Breast epithelium (tissue), 4 donors: ENCODE data around the gene KRT12. TPM values are rescaled to one million over a fixed set of nuclear protein-coding genes. Genes with fewer than 3 reads are reported as not detected.

Experiments
- DNase-seq, 2 donors: peaks; one replicate each; pipeline ENCODE4 v3.0.0-alpha.2; 2019; ENCODE audit warnings: low spot score in 2 of 2
- H3K27ac ChIP-seq, 2 donors: fragments of 200-600 bp; sonication (generic) in 1 of 2; one replicate each; pipeline ENCODE4 v1.5.1; 2016 to 2019; ENCODE audit warnings: mild to moderate bottlenecking in 1 of 2
- H3K27me3 ChIP-seq, 2 donors: fragments of 200-600 bp; sonication (generic) in 1 of 2; one replicate each; pipeline versions ENCODE4 v1.5.1 to v1.6.0; 2017 to 2019; ENCODE audit warnings: control low read depth in 1 of 2, mild to moderate bottlenecking in 1 of 2
- H3K36me3 ChIP-seq: fragments of 200-600 bp; one replicate; pipeline ENCODE4 v1.5.1; 2019
- H3K4me1 ChIP-seq, 2 donors: fragments of 200-600 bp; sonication (generic); one replicate each; pipeline ENCODE4 v1.5.1; 2016 to 2019; ENCODE audit warnings: control low read depth in 1 of 2
- H3K4me3 ChIP-seq, 3 donors: fragments of 200-600 bp; sonication (generic); 1 replicate in 2 of 3; 2 replicates in 1 of 3; pipeline ENCODE4 v1.5.1; 2016 to 2019; ENCODE audit warnings: mild to moderate bottlenecking in 3 of 3, moderate library complexity in 2 of 3
- H3K9me3 ChIP-seq, 2 donors: fragments of 200-600 bp; sonication (generic) in 1 of 2; one replicate each; pipeline ENCODE4 v1.5.1; 2016 to 2019; ENCODE audit warnings: control low read depth in 1 of 2
- CTCF ChIP-seq, 3 donors: fragments of 450-650 bp; IDR thresholded peaks; one replicate each; pipeline ENCODE4 v1.5.1; 2016 to 2017; ENCODE audit warnings: antibody characterized with exemption in 3 of 3, mild to moderate bottlenecking in 3 of 3, moderate library complexity in 3 of 3
- POLR2A ChIP-seq: fragments of 450-650 bp; IDR thresholded peaks from one replicate; pipeline ENCODE4 v1.6.1; 2016; ENCODE audit warnings: antibody characterized with exemption, mild to moderate bottlenecking, moderate library complexity
- POLR2AphosphoS5 ChIP-seq, 3 donors: sonication (generic); formaldehyde crosslinking; IDR thresholded peaks; one replicate each; pipeline ENCODE4 v1.6.1; 2017; ENCODE audit warnings: antibody characterized with exemption in 3 of 3
- intact Hi-C: fragments of 100-400 bp; cut with DNase I; formaldehyde crosslinking; loops from one replicate; pipeline ENCODE4 v1.15.1; 2023; ENCODE audit warnings: low total_unique reads
- total RNA-seq, 3 donors: library from RNA; depleted of rRNA; stranded (reverse); fragments of >200 nt; gene quantifications; one replicate each; pipeline ENCODE4 v1.1.0, GENCODE V29; 2016

KRT12 gene
- total RNA-seq, 3 donors from 2014 or later = not detected

- H3K9me3 ChIP-seq = no peaks in the 10 kb centered on the region
- H3K4me1 ChIP-seq = no peaks in the 10 kb centered on the region
- no peak overlapping the region for H3K4me3 ChIP-seq
- no peak for TF ChIP-seq POLR2A
- TF ChIP-seq CTCF (IDR thresholded peaks at IDR 0.05) = no peak
- TF ChIP-seq POLR2AphosphoS5 (IDR thresholded peaks at IDR 0.05) = no peak
- intact Hi-C loops = no loop called here
- H3K27me3 ChIP-seq = no peaks in the 10 kb centered on the region
- DNase-seq = no peak
- no peaks in the 10 kb centered on the region for H3K36me3 ChIP-seq
- H3K27ac ChIP-seq = no peak overlapping the region
Measured at GRCh38 chr17:40873801-40874200, 6.8 kb upstream of the KRT12 start.

GRCh38 chr17:40873255-40873654, 6.2 kb upstream of the KRT12 start:
- no peak for DNase-seq
- Histone ChIP-seq H3K4me1 (no peaks in the 10 kb centered on the region), H3K36me3 (no peaks in the 10 kb centered on the region), H3K27ac (no peak overlapping the region), H3K9me3 (no peaks in the 10 kb centered on the region), H3K4me3 (no peak overlapping the region), H3K27me3 (no peaks in the 10 kb centered on the region)
- intact Hi-C loops = no loop called here
- no peak for TF ChIP-seq POLR2AphosphoS5 (IDR thresholded peaks at IDR 0.05)
- no peak for TF ChIP-seq CTCF (IDR thresholded peaks at IDR 0.05)
- no peak for TF ChIP-seq POLR2A

GRCh38 chr17:40872416-40872815, 5.4 kb upstream of the KRT12 start:
- Histone ChIP-seq H3K27ac (no peak overlapping the region), H3K9me3 (no peaks in the 10 kb centered on the region), H3K4me3 (no peak overlapping the region), H3K27me3 (no peaks in the 10 kb centered on the region), H3K36me3 (no peaks in the 10 kb centered on the region), H3K4me1 (no peaks in the 10 kb centered on the region)
- intact Hi-C loops = no loop called here
- TF ChIP-seq CTCF (IDR thresholded peaks at IDR 0.05) (no peak), POLR2AphosphoS5 (IDR thresholded peaks at IDR 0.05) (no peak)
- DNase-seq = no peak

- no peak overlapping the region for H3K27ac ChIP-seq
- H3K27me3 ChIP-seq = no peaks in the 10 kb centered on the region
- no peak for DNase-seq
- H3K4me1 ChIP-seq = no peaks in the 10 kb centered on the region
- no peak overlapping the region for H3K4me3 ChIP-seq
- TF ChIP-seq POLR2AphosphoS5 (IDR thresholded peaks at IDR 0.05) (no peak), POLR2A (no peak)
- intact Hi-C loops = no loop called here
- no peaks in the 10 kb centered on the region for H3K9me3 ChIP-seq
- no peaks in the 10 kb centered on the region for H3K36me3 ChIP-seq
Measured at GRCh38 chr17:40871316-40871715, 4.3 kb upstream of the KRT12 start.

GRCh38 chr17:40870136-40870535, 3.1 kb upstream of the KRT12 start:
- intact Hi-C loops = no loop called here
- no peak overlapping the region for H3K4me3 ChIP-seq

More at GRCh38 chr17:40870136-40870535, 3.1 kb upstream of the KRT12 start:
- TF ChIP-seq POLR2A = no peak
- TF ChIP-seq POLR2AphosphoS5 (IDR thresholded peaks at IDR 0.05) = no peak
- no peak for TF ChIP-seq CTCF (IDR thresholded peaks at IDR 0.05)
- H3K27me3 ChIP-seq = no peaks in the 10 kb centered on the region
- H3K27ac ChIP-seq = no peak overlapping the region
- H3K36me3 ChIP-seq = no peaks in the 10 kb centered on the region
- no peaks in the 10 kb centered on the region for H3K4me1 ChIP-seq
- H3K9me3 ChIP-seq = no peaks in the 10 kb centered on the region
- no peak for DNase-seq
